ENCODE results near the gene HEXIM1. TPM values are rescaled to one million over a fixed set of nuclear protein-coding genes. Genes with fewer than 3 reads are reported as not detected.

HEXIM1 gene
- polyA plus RNA-seq, 1 donor = 36.1 TPM

DNA sequence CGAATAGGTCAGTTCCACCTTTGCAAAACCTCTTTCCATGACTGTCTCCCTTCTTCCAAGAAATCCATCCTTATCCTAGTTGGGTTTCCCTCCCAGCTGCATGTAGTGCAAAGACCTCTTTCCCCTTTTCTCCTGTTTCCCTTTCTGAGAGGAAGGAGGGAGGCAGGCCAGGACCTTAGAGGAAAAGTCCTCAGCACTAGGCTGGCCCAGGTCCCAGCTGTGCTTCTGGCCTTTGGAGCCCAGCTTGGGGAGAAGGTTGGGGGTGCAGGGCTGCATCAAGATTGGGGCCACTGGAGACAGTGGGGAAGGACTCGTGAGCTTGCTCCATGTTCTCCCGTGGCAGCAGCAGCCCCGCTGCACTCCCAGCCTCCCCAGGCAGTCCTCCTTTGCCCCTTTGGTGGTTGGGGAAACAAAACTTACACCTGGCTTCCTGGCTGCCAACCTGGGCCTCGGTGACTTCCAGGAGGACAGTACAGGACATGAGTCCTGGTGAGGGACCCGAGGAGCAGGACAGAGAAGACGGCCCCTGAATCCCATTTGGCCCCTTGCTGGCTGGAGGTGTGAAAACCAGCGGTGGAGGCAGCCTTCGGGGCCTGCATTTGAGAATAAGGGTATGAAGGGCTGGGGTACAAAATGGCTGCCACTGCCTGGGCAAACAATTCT, 13.9 kb downstream of the HEXIM1 start:
- WGBS (ENCODE audit: insufficient coverage, low lambda C conversion rate) = no CpG with 5 or more reads among the region's 9 CpGs
- Histone ChIP-seq H3K4me3 (ENCODE audit: low read length) (peak overlapping the region; percentile 29), H3K36me3 (ENCODE audit: control insufficient read depth, insufficient read depth, low read length) (peaks cover 3% of the 10 kb centered on the region), H3K27me3 (ENCODE audit: control insufficient read depth, insufficient read depth, low read length) (no peaks in the 10 kb centered on the region), H3K9me3 (ENCODE audit: control insufficient read depth, low read depth, low read length) (no peaks in the 10 kb centered on the region), H3K27ac (ENCODE audit: low read length) (peak overlapping the region; percentile 54), H3K4me1 (ENCODE audit: control insufficient read depth, insufficient read depth, low read length) (peaks cover 26% of the 10 kb centered on the region)
- DNase-seq = no peak

DNA sequence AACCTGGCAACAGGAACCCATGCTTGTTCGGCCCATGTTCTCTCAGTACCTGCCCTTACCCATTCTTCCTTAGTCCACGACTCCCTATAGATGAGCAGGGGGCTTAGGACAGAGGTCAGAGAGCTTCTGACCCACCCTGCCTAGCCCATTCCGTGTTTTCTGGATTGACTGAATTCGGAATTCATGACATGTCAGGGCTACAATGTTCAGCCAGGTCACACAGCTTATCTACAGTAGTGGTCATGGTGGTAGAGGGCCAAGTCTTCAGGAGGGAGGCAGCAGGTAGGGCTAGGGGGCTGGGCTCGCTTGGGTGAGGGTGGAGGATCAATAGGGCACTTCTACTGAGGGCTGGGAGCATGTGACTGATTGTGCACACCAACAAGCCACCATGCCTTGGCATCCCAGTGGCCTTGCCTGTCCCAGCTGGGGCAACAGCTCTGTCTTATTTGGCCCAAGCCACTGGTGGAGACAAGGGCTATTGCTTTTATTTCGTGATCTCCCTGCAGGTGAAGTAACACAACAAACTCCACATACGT, 16.5 kb downstream of the HEXIM1 start:
- no peak for DNase-seq

DNA sequence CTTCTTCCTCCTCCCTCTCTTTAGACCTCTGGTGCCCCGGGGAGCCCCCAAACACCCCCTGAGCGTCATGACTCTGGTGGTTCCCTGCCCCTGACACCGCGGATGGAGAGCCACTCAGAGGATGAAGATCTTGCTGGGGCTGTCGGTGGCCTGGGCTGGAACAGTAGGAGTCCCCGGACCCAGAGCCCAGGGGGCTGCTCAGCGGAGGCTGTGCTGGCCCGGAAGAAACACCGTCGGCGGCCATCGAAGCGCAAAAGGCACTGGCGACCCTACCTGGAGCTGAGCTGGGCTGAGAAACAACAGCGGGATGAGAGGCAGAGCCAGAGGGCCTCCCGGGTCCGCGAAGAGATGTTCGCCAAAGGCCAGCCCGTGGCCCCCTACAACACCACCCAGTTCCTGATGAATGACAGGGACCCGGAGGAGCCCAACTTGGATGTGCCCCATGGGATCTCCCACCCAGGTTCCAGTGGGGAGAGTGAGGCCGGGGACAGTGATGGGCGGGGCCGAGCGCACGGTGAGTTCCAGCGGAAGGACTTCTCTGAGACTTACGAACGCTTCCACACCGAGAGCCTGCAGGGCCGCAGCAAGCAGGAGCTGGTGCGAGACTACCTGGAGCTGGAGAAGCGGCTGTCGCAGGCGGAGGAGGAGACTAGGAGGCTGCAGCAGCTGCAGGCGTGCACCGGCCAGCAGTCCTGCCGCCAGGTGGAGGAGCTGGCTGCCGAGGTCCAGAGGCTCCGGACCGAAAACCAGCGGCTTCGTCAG, 20.9 kb downstream of the HEXIM1 start:
- WGBS (ENCODE audit: insufficient coverage, low lambda C conversion rate) = no CpG with 5 or more reads among the region's 43 CpGs
- H3K4me1 ChIP-seq (ENCODE audit: control insufficient read depth, insufficient read depth, low read length) = peaks cover 45% of the 10 kb centered on the region

More for the DNA sequence above, 16.5 kb downstream of the HEXIM1 start:
- Histone ChIP-seq H3K27ac (ENCODE audit: low read length) (no peak overlapping the region), H3K27me3 (ENCODE audit: control insufficient read depth, insufficient read depth, low read length) (no peaks in the 10 kb centered on the region), H3K36me3 (ENCODE audit: control insufficient read depth, insufficient read depth, low read length) (peaks cover 12% of the 10 kb centered on the region), H3K4me1 (ENCODE audit: control insufficient read depth, insufficient read depth, low read length) (peaks cover 15% of the 10 kb centered on the region), H3K9me3 (ENCODE audit: control insufficient read depth, low read depth, low read length) (no peaks in the 10 kb centered on the region), H3K4me3 (ENCODE audit: low read length) (no peak overlapping the region)
- 80% methylated on average over 1 of the region's 7 CpGs for WGBS (ENCODE audit: insufficient coverage, low lambda C conversion rate)

DNA sequence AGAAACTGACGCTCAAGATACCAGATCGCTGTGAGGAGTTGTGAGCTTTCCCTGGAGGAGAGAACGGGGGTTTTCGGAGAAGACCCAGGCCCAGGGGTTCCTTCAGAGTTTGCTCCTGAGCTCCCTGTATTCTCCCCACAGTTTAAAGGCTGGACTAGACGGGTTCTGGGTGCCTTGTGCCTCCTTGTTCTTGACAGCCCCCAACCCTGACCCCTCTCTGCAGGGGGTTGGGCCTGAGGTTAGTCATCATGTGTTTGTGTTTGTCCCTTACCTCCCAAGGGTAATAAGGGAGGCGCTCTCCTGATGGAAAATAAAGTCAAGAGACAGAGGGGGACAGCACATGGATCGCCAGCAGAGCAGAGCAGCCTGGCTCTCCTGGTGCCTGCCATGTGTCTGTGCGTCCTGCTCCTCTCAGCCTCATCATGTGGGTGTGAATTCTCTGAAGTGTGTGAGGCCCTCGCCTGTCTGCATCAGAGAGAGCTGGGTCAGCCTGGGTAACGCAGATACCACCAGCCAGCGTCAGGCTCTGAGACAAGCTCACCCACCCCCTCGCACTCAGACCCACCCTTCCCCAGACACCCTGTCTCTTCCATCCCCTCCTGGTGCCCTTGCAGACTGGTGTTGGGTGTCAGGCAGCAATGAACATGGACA, 22.1 kb downstream of the HEXIM1 start:
- no peak for DNase-seq
- no CpG with 5 or more reads among the region's 12 CpGs for WGBS (ENCODE audit: insufficient coverage, low lambda C conversion rate)

More for the DNA sequence above, 20.9 kb downstream of the HEXIM1 start:
- Histone ChIP-seq H3K4me3 (ENCODE audit: low read length) (no peak overlapping the region), H3K36me3 (ENCODE audit: control insufficient read depth, insufficient read depth, low read length) (peaks cover 15% of the 10 kb centered on the region), H3K27me3 (ENCODE audit: control insufficient read depth, insufficient read depth, low read length) (no peaks in the 10 kb centered on the region), H3K27ac (ENCODE audit: low read length) (peak overlapping the region; percentile 98), H3K9me3 (ENCODE audit: control insufficient read depth, low read depth, low read length) (no peaks in the 10 kb centered on the region)
- DNase-seq = no peak

DNA sequence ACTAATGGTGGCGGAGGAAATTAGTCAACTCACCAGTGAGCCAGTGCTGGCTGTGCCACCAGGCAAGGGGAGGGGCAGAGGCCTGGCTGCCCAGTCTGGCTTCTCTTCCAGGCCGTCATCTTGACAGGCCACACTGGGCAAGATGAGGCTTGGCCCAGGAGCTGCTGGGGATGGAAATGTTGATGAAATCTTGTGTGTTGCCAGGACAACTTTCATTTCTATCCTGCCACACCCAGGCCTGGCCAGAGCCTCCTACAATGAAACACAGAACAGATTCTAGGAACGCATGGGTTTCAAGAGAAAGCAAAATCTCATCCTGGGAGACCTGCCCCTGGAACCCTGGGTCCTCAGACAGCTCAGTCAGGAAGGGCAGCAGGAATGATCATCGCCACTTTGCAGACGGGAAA, 22.7 kb downstream of the HEXIM1 start:
- Histone ChIP-seq H3K4me1 (ENCODE audit: control insufficient read depth, insufficient read depth, low read length) (peaks cover 55% of the 10 kb centered on the region), H3K4me3 (ENCODE audit: low read length) (no peak overlapping the region)

More for the DNA sequence above, 22.1 kb downstream of the HEXIM1 start:
- Histone ChIP-seq H3K4me3 (ENCODE audit: low read length) (no peak overlapping the region), H3K4me1 (ENCODE audit: control insufficient read depth, insufficient read depth, low read length) (peaks cover 49% of the 10 kb centered on the region), H3K27ac (ENCODE audit: low read length) (peak overlapping the region; percentile 98), H3K27me3 (ENCODE audit: control insufficient read depth, insufficient read depth, low read length) (no peaks in the 10 kb centered on the region), H3K9me3 (ENCODE audit: control insufficient read depth, low read depth, low read length) (no peaks in the 10 kb centered on the region), H3K36me3 (ENCODE audit: control insufficient read depth, insufficient read depth, low read length) (peaks cover 12% of the 10 kb centered on the region)

DNA sequence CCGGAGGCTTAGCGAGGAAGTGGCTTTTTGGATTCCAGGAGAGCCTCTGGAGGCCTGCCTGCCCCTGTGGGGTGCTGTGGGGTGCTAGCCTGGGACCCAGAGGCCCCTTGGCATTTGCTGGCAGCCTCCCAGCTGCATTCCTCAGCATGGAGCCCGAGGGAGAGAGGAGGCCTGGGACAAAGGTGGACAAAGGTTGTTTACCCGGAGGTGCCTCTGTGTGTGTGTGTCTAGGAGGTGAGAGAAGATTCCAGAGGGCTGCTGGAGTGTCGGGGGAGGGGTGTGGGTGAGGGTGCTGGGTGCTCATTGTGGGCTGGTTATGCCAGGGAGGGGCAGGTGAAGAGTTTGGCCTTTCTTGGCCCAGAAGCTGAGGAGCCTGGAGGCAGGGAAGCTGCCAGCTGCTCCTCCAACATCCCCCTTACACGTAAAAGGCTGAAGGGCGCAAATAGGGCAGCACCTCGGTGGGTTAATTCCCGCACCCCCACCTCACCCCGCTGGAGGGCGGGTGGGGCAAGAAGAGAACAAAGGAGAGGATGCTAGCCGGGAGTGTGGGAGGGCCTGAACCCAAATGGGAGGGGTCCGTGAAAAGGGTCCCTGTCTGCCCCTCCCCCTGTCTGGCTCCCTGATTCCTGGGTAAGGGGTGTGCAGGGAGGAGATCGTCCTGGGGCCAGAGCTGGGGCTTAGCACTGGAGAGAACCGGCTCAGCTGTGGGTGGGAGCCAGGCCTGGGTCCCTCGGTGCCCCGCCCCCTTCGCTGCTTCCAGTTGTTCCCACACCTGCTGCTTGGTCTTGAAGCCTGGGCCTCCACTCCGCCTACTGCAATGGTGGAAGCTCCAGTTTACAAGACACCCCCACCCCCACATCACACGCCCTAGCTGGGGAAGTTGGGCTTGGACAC, 23.3 kb downstream of the HEXIM1 start:
- H3K4me1 ChIP-seq (ENCODE audit: control insufficient read depth, insufficient read depth, low read length) = peaks cover 57% of the 10 kb centered on the region
- no peaks in the 10 kb centered on the region for H3K9me3 ChIP-seq (ENCODE audit: control insufficient read depth, low read depth, low read length)
- WGBS (ENCODE audit: insufficient coverage, low lambda C conversion rate) = no CpG with 5 or more reads among the region's 20 CpGs
- peaks cover 12% of the 10 kb centered on the region for H3K36me3 ChIP-seq (ENCODE audit: control insufficient read depth, insufficient read depth, low read length)
- peak overlapping the region; percentile 98 for H3K27ac ChIP-seq (ENCODE audit: low read length)
- no peaks in the 10 kb centered on the region for H3K27me3 ChIP-seq (ENCODE audit: control insufficient read depth, insufficient read depth, low read length)
- DNase-seq = peak; percentile 89 to 96
- H3K4me3 ChIP-seq (ENCODE audit: low read length) = peak overlapping the region; percentile 11

More for the DNA sequence above, 22.7 kb downstream of the HEXIM1 start:
- Histone ChIP-seq H3K27ac (ENCODE audit: low read length) (peak overlapping the region; percentile 98), H3K9me3 (ENCODE audit: control insufficient read depth, low read depth, low read length) (no peaks in the 10 kb centered on the region), H3K36me3 (ENCODE audit: control insufficient read depth, insufficient read depth, low read length) (peaks cover 12% of the 10 kb centered on the region), H3K27me3 (ENCODE audit: control insufficient read depth, insufficient read depth, low read length) (no peaks in the 10 kb centered on the region)
- peak in 1 of 2 donors; percentile 62 for DNase-seq
- no CpG with 5 or more reads among the region's 5 CpGs for WGBS (ENCODE audit: insufficient coverage, low lambda C conversion rate)

DNA sequence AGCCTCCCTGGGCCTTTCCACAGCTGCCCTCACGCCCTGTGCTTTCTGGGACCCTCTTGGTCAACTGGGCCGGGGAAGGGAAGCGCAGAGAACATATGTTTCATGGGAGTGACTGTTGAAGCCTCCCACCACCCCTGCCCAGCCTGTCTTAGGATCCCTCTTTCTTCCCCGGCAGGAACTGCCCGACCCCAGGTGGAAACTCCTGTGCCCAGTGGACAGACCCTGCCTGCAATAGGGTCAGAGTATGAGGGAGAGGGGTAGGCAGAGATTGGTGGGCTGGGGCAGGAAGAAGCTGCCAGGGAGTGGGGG, 23.9 kb downstream of the HEXIM1 start:
- Histone ChIP-seq H3K4me1 (ENCODE audit: control insufficient read depth, insufficient read depth, low read length) (peaks cover 57% of the 10 kb centered on the region), H3K36me3 (ENCODE audit: control insufficient read depth, insufficient read depth, low read length) (peaks cover 12% of the 10 kb centered on the region), H3K4me3 (ENCODE audit: low read length) (peak overlapping the region; percentile 11), H3K9me3 (ENCODE audit: control insufficient read depth, low read depth, low read length) (no peaks in the 10 kb centered on the region), H3K27me3 (ENCODE audit: control insufficient read depth, insufficient read depth, low read length) (no peaks in the 10 kb centered on the region), H3K27ac (ENCODE audit: low read length) (peak overlapping the region; percentile 98)
- DNase-seq = no peak
- WGBS (ENCODE audit: insufficient coverage, low lambda C conversion rate) = no CpG with 5 or more reads among the region's 5 CpGs

DNA sequence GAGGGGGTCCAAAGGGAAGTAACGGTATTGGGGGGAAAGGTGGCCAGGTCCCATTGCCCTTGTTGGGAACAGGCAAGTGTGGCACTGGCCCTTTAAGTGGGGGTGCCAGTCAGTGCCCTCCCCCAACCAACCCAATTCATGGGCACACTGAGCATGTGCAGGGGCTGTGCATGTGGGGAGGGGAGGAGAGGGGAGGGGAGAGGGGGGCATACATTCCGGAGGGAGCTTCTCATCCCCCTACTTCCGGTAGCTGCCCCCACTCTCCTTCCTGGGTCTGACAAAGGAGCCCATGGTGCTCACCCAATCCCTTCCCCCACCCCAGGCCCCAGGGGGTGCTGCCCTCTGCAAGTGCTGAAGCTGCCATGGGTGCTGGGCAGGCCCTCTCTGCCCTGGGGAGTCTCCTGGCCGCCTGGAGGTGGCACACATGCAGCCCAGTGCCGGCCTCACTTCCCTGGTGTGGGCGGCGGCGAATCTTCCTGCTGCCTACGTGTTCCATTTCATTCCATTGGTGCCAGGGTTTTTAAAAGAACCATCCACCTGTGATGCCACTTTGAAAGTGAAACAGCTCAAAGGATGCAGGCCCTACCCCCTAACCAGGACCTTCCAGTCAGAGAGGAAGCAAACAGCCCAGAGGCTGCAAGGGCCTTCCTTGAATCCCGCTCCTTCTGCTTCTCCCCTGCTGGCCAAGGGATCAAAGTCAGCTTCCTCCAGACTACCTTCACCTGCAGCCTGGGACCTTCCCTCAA, 24.4 kb downstream of the HEXIM1 start:
- Histone ChIP-seq H3K36me3 (ENCODE audit: control insufficient read depth, insufficient read depth, low read length) (peaks cover 12% of the 10 kb centered on the region), H3K4me1 (ENCODE audit: control insufficient read depth, insufficient read depth, low read length) (peaks cover 57% of the 10 kb centered on the region), H3K27ac (ENCODE audit: low read length) (peak overlapping the region; percentile 98), H3K4me3 (ENCODE audit: low read length) (peak overlapping the region; percentile 11), H3K27me3 (ENCODE audit: control insufficient read depth, insufficient read depth, low read length) (no peaks in the 10 kb centered on the region), H3K9me3 (ENCODE audit: control insufficient read depth, low read depth, low read length) (no peaks in the 10 kb centered on the region)
- no CpG with 5 or more reads among the region's 10 CpGs for WGBS (ENCODE audit: insufficient coverage, low lambda C conversion rate)
- peak; percentile 61 to 82 for DNase-seq

DNA sequence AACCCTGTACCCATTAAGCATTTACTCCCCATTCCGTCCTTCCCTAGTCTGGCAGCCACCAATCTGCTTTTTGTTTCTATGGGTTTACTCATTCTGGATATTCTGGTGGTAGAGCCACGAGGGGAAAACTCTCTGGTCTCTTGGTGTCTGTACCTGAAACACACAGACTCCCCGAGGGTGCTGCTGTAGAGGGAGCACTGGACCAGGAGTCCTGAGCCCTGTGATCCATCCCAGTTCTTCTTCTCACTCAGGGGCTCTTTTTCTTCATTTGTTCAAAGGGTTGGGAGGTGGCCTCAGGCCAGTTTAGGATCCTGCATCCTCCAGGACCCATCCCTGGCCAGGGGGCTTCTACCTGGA, 27.5 kb downstream of the HEXIM1 start:
- Histone ChIP-seq H3K4me1 (ENCODE audit: control insufficient read depth, insufficient read depth, low read length) (peaks cover 44% of the 10 kb centered on the region), H3K9me3 (ENCODE audit: control insufficient read depth, low read depth, low read length) (no peaks in the 10 kb centered on the region), H3K27ac (ENCODE audit: low read length) (peak overlapping the region; percentile 47), H3K36me3 (ENCODE audit: control insufficient read depth, insufficient read depth, low read length) (no peaks in the 10 kb centered on the region), H3K4me3 (ENCODE audit: low read length) (no peak overlapping the region), H3K27me3 (ENCODE audit: control insufficient read depth, insufficient read depth, low read length) (no peaks in the 10 kb centered on the region)
- WGBS (ENCODE audit: insufficient coverage, low lambda C conversion rate) = 100% methylated on average over 1 of the region's 3 CpGs
- no peak for DNase-seq

All from large intestine (tissue), 3 donors.